Prostate gland (tissue), 2 donors: Measurements from ENCODE around the gene RPS6KA1. TPM values are rescaled to one million over a fixed set of nuclear protein-coding genes. Genes with fewer than 3 reads are reported as not detected.

Experiments
- DNase-seq: peaks from one replicate; pipeline ENCODE4 v3.0.0-alpha.2; 2019; ENCODE audit warnings: low spot score
- H3K27ac ChIP-seq, 2 donors: fragments of 200-600 bp; sonication (generic); 2 replicates each; pipeline ENCODE4 v1.5.1; 2017 to 2019
- H3K27me3 ChIP-seq: fragments of 200-600 bp; sonication (generic); replicated peaks from 2 replicates; pipeline ENCODE4 v1.5.1; 2019; ENCODE audit not compliant: insufficient read depth
- H3K36me3 ChIP-seq, 2 donors: fragments of 200-600 bp; sonication (generic); 1 replicate in 1 of 2; 2 replicates in 1 of 2; pipeline versions ENCODE4 v1.5.1 to v1.8.1; 2017 to 2019
- H3K4me1 ChIP-seq: fragments of 200-600 bp; sonication (generic); replicated peaks from 2 replicates; pipeline ENCODE4 v1.5.1; 2019
- H3K4me3 ChIP-seq, 2 donors: fragments of 200-600 bp; sonication (generic); 2 replicates each; pipeline ENCODE4 v1.5.1; 2017 to 2019
- H3K9me3 ChIP-seq: fragments of 200-600 bp; sonication (generic); 2 replicates; pipeline ENCODE4 v1.5.1; 2017
- POLR2A ChIP-seq: fragments of 450-650 bp; IDR thresholded peaks from one replicate; pipeline ENCODE4 v1.6.1; 2016; ENCODE audit warnings: antibody characterized with exemption, mild to moderate bottlenecking
- POLR2AphosphoS5 ChIP-seq: sonication (generic); formaldehyde crosslinking; IDR thresholded peaks from one replicate; pipeline ENCODE4 v1.6.1; 2017; ENCODE audit warnings: antibody characterized with exemption
- WGBS: methylation state at CpG from one replicate; pipeline ENCODE4 v1.1.5; 2018; 5-methylcytosine and 5-hydroxymethylcytosine counted together
- intact Hi-C: fragments of 100-400 bp; cut with DNase I; formaldehyde crosslinking; loops from one replicate; pipeline ENCODE4 v1.14.2; 2022
- total RNA-seq, 2 donors: library from RNA; depleted of rRNA; stranded (reverse); fragments of >200 nt; gene quantifications; one replicate each; pipeline ENCODE4 v1.1.0, GENCODE V29; 2016
- TF ChIP-seq, protein P1 (sequence below), 4 experiments: fragments of 200-600 bp in 2 of 4; fragments of 450-650 bp in 2 of 4; sonication (generic) in 2 of 4; IDR thresholded peaks; 1 replicate in 3 of 4; 2 replicates in 1 of 4; pipeline ENCODE4 v1.5.1; 2016 to 2019; ENCODE audit warnings: antibody characterized with exemption in 4 of 4, mild to moderate bottlenecking in 2 of 4, moderate library complexity in 2 of 4

The RPS6KA1 gene
- total RNA-seq, 2 donors from 2014 or later, result 38.6 to 87.5 TPM

DNA sequence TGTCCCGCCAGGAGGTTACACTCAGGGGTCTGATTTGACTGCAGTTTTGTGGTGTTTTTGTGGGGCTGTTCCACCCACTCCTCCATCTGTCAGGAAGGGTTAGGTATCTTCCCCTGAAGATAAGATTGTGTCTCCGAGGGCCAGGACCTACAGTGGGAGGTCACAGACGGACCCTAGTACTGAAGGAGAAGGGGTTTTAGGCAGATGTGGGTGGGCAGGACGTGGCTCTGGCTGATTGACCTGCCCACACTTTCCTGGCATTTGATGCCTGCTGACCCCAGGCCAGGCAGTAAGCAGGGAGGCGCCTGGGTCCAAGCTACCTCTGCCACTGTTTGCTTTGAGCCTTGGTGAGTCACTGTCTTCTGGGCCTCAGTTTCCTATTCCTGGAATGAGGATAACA is 13.9 kb downstream of the RPS6KA1 start:
- WGBS, result 77% methylated on average over 5 of the region's 5 CpGs
- peak overlapping the region in 1 of 2 donors; percentile 1 for H3K4me3 ChIP-seq
- H3K27ac ChIP-seq, result peak overlapping the region in 1 of 2 donors; percentile 25

DNA sequence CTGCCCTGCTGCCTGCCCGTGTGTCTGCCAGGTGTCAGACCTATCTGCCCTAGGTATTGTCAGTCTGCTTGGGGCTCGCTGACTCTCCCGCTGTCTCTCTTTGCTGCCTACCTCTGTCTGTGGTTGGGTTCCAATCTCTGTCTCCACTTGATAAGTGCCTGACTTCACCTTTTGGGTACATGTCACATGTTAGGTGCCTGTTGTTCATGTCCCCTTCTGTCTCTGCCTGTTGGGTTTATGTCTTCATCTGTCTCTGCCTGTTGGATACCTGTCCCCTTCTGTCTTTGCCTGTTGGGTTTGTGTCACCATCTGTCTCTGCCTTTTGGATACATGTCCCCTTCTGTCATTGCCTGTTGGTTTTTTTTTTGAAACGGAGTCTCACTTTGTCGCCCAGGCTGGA is 14.6 kb downstream of the RPS6KA1 start:
- Histone ChIP-seq H3K4me1 (no peaks in the 10 kb centered on the region), H3K36me3 (no peaks in the 10 kb centered on the region), H3K27ac (no peak overlapping the region), H3K4me3 (no peak overlapping the region), H3K27me3 (no peaks in the 10 kb centered on the region), H3K9me3 (no peaks in the 10 kb centered on the region)
- 88% methylated on average over 5 of the region's 5 CpGs for WGBS
- TF ChIP-seq POLR2A (no peak), POLR2AphosphoS5 (no peak)
- intact Hi-C loops, result no loop called here
- no peak for DNase-seq

More for the DNA sequence above, 13.9 kb downstream of the RPS6KA1 start:
- Histone ChIP-seq H3K9me3 (no peaks in the 10 kb centered on the region), H3K4me1 (no peaks in the 10 kb centered on the region), H3K27me3 (no peaks in the 10 kb centered on the region), H3K36me3 (no peaks in the 10 kb centered on the region)
- no peak for TF ChIP-seq POLR2AphosphoS5
- TF ChIP-seq POLR2A, result no peak
- TF ChIP-seq, protein P1, sequence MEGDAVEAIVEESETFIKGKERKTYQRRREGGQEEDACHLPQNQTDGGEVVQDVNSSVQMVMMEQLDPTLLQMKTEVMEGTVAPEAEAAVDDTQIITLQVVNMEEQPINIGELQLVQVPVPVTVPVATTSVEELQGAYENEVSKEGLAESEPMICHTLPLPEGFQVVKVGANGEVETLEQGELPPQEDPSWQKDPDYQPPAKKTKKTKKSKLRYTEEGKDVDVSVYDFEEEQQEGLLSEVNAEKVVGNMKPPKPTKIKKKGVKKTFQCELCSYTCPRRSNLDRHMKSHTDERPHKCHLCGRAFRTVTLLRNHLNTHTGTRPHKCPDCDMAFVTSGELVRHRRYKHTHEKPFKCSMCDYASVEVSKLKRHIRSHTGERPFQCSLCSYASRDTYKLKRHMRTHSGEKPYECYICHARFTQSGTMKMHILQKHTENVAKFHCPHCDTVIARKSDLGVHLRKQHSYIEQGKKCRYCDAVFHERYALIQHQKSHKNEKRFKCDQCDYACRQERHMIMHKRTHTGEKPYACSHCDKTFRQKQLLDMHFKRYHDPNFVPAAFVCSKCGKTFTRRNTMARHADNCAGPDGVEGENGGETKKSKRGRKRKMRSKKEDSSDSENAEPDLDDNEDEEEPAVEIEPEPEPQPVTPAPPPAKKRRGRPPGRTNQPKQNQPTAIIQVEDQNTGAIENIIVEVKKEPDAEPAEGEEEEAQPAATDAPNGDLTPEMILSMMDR (IDR thresholded peaks at IDR 0.05), result no peak
- intact Hi-C loops, result no loop called here
- DNase-seq, result no peak

DNA sequence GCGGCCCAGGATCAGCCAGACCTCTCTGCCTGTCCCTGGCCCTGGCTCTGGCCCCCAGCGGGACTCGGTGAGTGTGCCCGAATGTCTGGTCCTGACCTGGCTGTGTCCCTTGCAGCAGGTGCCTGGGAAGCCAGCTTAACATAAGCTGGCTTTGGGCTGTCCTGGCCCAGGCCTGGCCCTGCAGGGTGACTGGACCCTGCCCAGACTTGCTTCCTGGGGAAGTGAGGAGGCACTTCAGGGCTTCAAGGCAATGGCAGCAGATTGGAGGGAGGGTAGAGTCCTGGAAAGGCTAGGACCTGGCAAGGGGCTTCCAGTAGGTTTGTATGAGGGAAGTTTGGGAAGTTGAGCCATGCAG is 16.4 kb downstream of the RPS6KA1 start:
- DNase-seq, result no peak
- intact Hi-C loops, result no loop called here
- no peaks in the 10 kb centered on the region for H3K9me3 ChIP-seq
- no peak overlapping the region for H3K4me3 ChIP-seq
- WGBS, result 87% methylated on average over 4 of the region's 4 CpGs
- H3K4me1 ChIP-seq, result no peaks in the 10 kb centered on the region
- H3K27ac ChIP-seq, result no peak overlapping the region
- H3K27me3 ChIP-seq, result no peaks in the 10 kb centered on the region
- TF ChIP-seq POLR2AphosphoS5 (no peak), POLR2A (no peak)
- TF ChIP-seq, protein P1 (IDR thresholded peaks at IDR 0.05), result no peak
- H3K36me3 ChIP-seq, result no peaks in the 10 kb centered on the region

DNA sequence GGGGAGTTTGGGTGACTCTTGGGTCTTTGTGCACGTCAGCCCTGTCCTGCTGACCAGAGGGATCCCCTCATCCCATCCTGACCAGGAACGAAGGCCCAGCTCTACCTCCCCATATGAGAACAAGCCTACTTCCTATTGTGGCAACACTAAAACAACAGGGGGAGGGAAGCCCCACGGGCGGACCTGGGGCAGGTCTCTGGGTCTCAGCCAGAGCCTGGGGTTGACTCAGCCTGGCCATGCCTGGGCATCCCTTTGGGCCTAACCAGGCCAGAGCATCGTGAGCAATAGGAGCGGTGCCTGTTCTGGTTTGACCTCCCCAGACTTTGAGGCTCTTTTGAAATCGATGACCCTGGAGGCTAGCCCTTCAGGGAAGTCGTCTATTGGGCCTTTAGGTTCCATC is 16.8 kb downstream of the RPS6KA1 start:
- Histone ChIP-seq H3K4me3 (no peak overlapping the region), H3K9me3 (no peaks in the 10 kb centered on the region), H3K36me3 (no peaks in the 10 kb centered on the region), H3K4me1 (no peaks in the 10 kb centered on the region), H3K27me3 (no peaks in the 10 kb centered on the region), H3K27ac (no peak overlapping the region)
- TF ChIP-seq POLR2AphosphoS5 (no peak), POLR2A (no peak)
- TF ChIP-seq, protein P1 (IDR thresholded peaks at IDR 0.05), result no peak
- DNase-seq, result no peak
- WGBS, result 82% methylated on average over 8 of the region's 8 CpGs
- intact Hi-C loops, result no loop called here

DNA sequence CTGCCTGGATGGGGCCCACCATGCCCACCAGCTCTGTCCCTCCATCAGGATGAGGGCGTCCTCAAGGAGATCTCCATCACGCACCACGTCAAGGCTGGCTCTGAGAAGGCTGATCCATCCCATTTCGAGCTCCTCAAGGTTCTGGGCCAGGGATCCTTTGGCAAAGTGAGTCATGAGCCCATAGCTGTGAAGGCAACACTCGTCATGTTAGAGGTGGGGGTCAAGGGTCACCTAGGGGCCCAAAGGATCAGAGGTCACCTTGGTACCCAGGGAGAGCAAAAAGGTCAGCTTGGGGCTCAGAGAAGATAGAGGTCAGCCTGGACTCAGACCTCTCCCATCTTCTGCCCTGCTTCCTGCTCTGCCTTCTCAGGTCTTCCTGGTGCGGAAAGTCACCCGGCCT is 17.3 kb downstream of the RPS6KA1 start:
- H3K36me3 ChIP-seq, result no peaks in the 10 kb centered on the region
- WGBS, result 90% methylated on average over 7 of the region's 7 CpGs
- no peak overlapping the region for H3K4me3 ChIP-seq
- DNase-seq, result no peak
- no peaks in the 10 kb centered on the region for H3K27me3 ChIP-seq
- TF ChIP-seq POLR2AphosphoS5, result no peak
- TF ChIP-seq, protein P1 (IDR thresholded peaks at IDR 0.05), result no peak
- TF ChIP-seq POLR2A, result no peak
- H3K9me3 ChIP-seq, result no peaks in the 10 kb centered on the region
- no peaks in the 10 kb centered on the region for H3K4me1 ChIP-seq
- no peak overlapping the region for H3K27ac ChIP-seq
- intact Hi-C loops, result no loop called here
